H9 (cell line): ENCODE measurements around the gene EDIL3. TPM values are rescaled to one million over a fixed set of nuclear protein-coding genes. Genes with fewer than 3 reads are reported as not detected.

Experiments
- DNase-seq: peaks from one replicate; pipeline ENCODE4 v3.0.0-alpha.2; 2017
- H2AFZ ChIP-seq: one replicate; pipeline ENCODE4 v1.6.1; 2013; ENCODE audit warnings: mild to moderate bottlenecking, low read length, control low read depth, moderate library complexity
- H2AK5ac ChIP-seq: 2 replicates; pipeline ENCODE4 v1.6.1; 2013; ENCODE audit warnings: low read length, control low read depth, mixed read lengths; ENCODE audit not compliant: insufficient read length
- H2BK120ac ChIP-seq: one replicate; pipeline ENCODE4 v1.6.1; 2013; ENCODE audit warnings: low read depth, mild to moderate bottlenecking, low read length, control low read depth, inconsistent platforms; ENCODE audit not compliant: poor library complexity, severe bottlenecking
- H2BK12ac ChIP-seq: 2 replicates; pipeline ENCODE4 v1.6.1; 2013; ENCODE audit warnings: low read length, control low read depth, mixed read lengths, low read depth; ENCODE audit not compliant: insufficient read length
- H2BK15ac ChIP-seq: 2 replicates; pipeline ENCODE4 v1.6.1; 2013; ENCODE audit warnings: low read depth, low read length, control low read depth
- H2BK20ac ChIP-seq: one replicate; pipeline ENCODE4 v1.6.1; 2013; ENCODE audit warnings: low read depth, mild to moderate bottlenecking, low read length, control low read depth, inconsistent platforms; ENCODE audit not compliant: poor library complexity, severe bottlenecking
- H2BK5ac ChIP-seq: 2 replicates; pipeline ENCODE4 v1.6.1; 2013; ENCODE audit warnings: low read length, control low read depth, mixed read lengths; ENCODE audit not compliant: insufficient read length
- H3K14ac ChIP-seq: 2 replicates; pipeline ENCODE4 v1.6.1; 2013; ENCODE audit warnings: low read length, control low read depth; ENCODE audit not compliant: insufficient read depth
- H3K18ac ChIP-seq: 2 replicates; pipeline ENCODE4 v1.6.1; 2013; ENCODE audit warnings: low read depth, mild to moderate bottlenecking, mixed read lengths, low read length, control low read depth; ENCODE audit not compliant: insufficient read length
- H3K23ac ChIP-seq: 2 replicates; pipeline ENCODE4 v1.6.1; 2013; ENCODE audit warnings: low read length, control low read depth, mixed read lengths, low read depth; ENCODE audit not compliant: insufficient read length
- H3K23me2 ChIP-seq: 2 replicates; pipeline ENCODE4 v1.6.1; 2013; ENCODE audit warnings: low read depth, mild to moderate bottlenecking, mixed read lengths, low read length, control low read depth; ENCODE audit not compliant: insufficient read length, poor library complexity, severe bottlenecking
- H3K27ac ChIP-seq: 2 replicates; pipeline ENCODE4 v1.5.1; 2013; ENCODE audit warnings: low read length, control low read depth, mixed read lengths, low read depth; ENCODE audit not compliant: insufficient read length
- H3K27me3 ChIP-seq: 2 replicates; pipeline ENCODE4 v1.6.1; 2013; ENCODE audit warnings: low read length, control low read depth, inconsistent platforms; ENCODE audit not compliant: insufficient read depth
- H3K4ac ChIP-seq: 2 replicates; pipeline ENCODE4 v1.6.1; 2013; ENCODE audit warnings: low read depth, mild to moderate bottlenecking, control low read depth, inconsistent platforms, low read length, moderate library complexity
- H3K4me1 ChIP-seq: 2 replicates; pipeline ENCODE4 v1.6.1; 2013; ENCODE audit warnings: low read length, control low read depth, inconsistent platforms; ENCODE audit not compliant: insufficient read depth
- H3K4me2 ChIP-seq: 2 replicates; pipeline ENCODE4 v1.6.1; 2013; ENCODE audit warnings: low read length, control low read depth, mixed read lengths; ENCODE audit not compliant: insufficient read length, insufficient read depth
- H3K56ac ChIP-seq: 2 replicates; pipeline ENCODE4 v1.6.1; 2013; ENCODE audit warnings: low read depth, mild to moderate bottlenecking, mixed read lengths, low read length, control low read depth; ENCODE audit not compliant: insufficient read length
- H3K79me1 ChIP-seq: 2 replicates; pipeline ENCODE4 v1.6.1; 2013; ENCODE audit warnings: low read depth, mild to moderate bottlenecking, moderate library complexity, low read length, control low read depth, inconsistent platforms; ENCODE audit not compliant: insufficient read depth, poor library complexity, severe bottlenecking
- H3K79me2 ChIP-seq: 2 replicates; pipeline ENCODE4 v1.6.1; 2013; ENCODE audit warnings: low read length, control low read depth, inconsistent platforms; ENCODE audit not compliant: insufficient read depth
- H3K9ac ChIP-seq: 2 replicates; pipeline ENCODE4 v1.6.1; 2013; ENCODE audit warnings: low read length, control low read depth, mixed read lengths; ENCODE audit not compliant: insufficient read length; ENCODE audit errors: extremely low read depth
- H3K9me3 ChIP-seq: one replicate; pipeline ENCODE4 v1.6.1; 2013; ENCODE audit warnings: low read depth, low read length, inconsistent platforms; ENCODE audit not compliant: control insufficient read depth
- H3T11ph ChIP-seq: one replicate; pipeline ENCODE4 v1.6.1; 2013; ENCODE audit warnings: mild to moderate bottlenecking, low read length, control low read depth, inconsistent platforms
- H4K20me1 ChIP-seq: one replicate; pipeline ENCODE4 v1.6.1; 2013; ENCODE audit not compliant: control insufficient read depth, insufficient read length, insufficient read depth
- H4K5ac ChIP-seq: 2 replicates; pipeline ENCODE4 v1.6.1; 2013; ENCODE audit warnings: low read depth, mild to moderate bottlenecking, mixed read lengths, low read length, control low read depth; ENCODE audit not compliant: insufficient read length
- H4K8ac ChIP-seq: replicated peaks from 2 replicates; pipeline ENCODE4 v1.6.1; 2013; ENCODE audit warnings: low read length, control low read depth, mixed read lengths, low read depth; ENCODE audit not compliant: insufficient read length
- H4K91ac ChIP-seq: 2 replicates; pipeline ENCODE4 v1.6.1; 2013; ENCODE audit warnings: low read depth, mild to moderate bottlenecking, moderate library complexity, mixed read lengths, low read length, control low read depth; ENCODE audit not compliant: insufficient read length
- H3K27ac Mint-ChIP-seq, 3 experiments: 2 replicates in 2 of 3; 3 replicates in 1 of 3; pipeline ENCODE4 v1.8.0; 2020 to 2021; ENCODE audit warnings: mixed read lengths in 3 of 3, mild to moderate bottlenecking in 1 of 3, moderate library complexity in 1 of 3
- H3K27me3 Mint-ChIP-seq: 2 replicates; pipeline ENCODE4 v1.8.0; 2021; ENCODE audit warnings: low read depth, mild to moderate bottlenecking, moderate library complexity, mixed read lengths
- H3K36me3 Mint-ChIP-seq, 3 experiments: 2 replicates in 2 of 3; 3 replicates in 1 of 3; pipeline ENCODE4 v1.8.0; 2020 to 2021; ENCODE audit warnings: low read depth in 3 of 3, mixed read lengths in 3 of 3; ENCODE audit not compliant: insufficient read depth in 1 of 3
- H3K4me1 Mint-ChIP-seq, 2 experiments: 2 replicates each; pipeline ENCODE4 v1.8.0; 2020; ENCODE audit warnings: mixed read lengths in 2 of 2
- H3K4me3 Mint-ChIP-seq, 2 experiments: 2 replicates in 1 of 2; 3 replicates in 1 of 2; pipeline ENCODE4 v1.8.0; 2020 to 2021; ENCODE audit warnings: mild to moderate bottlenecking in 2 of 2, mixed read lengths in 2 of 2, moderate library complexity in 1 of 2
- H3K9me3 Mint-ChIP-seq, 2 experiments: 2 replicates in 1 of 2; 3 replicates in 1 of 2; pipeline ENCODE4 v1.8.0; 2020; ENCODE audit warnings: mild to moderate bottlenecking in 2 of 2, mixed read lengths in 2 of 2, moderate library complexity in 1 of 2
- CTCF ChIP-seq: fragments of 200-600 bp; sonication (generic); conservative IDR thresholded peaks from 3 replicates; pipeline ENCODE4 v1.8.0; 2021; ENCODE audit warnings: antibody characterized with exemption, mild to moderate bottlenecking
- WGBS: extraction: QIAGEN DNeasy Blood & Tissue Kit; methylation state at CpG from one replicate; pipeline ENCODE4 v1.1.7; 2013; ENCODE audit warnings: missing lambda C conversion rate, low lambda C conversion rate, mixed read lengths; ENCODE audit not compliant: insufficient read length; ENCODE audit errors: extremely low coverage; 5-methylcytosine and 5-hydroxymethylcytosine counted together
- total RNA-seq: library from RNA; stranded (reverse); gene quantifications from 2 replicates; pipeline ENCODE4 v1.2.1, GENCODE V29; 2021

Gene EDIL3
- total RNA-seq, 1 experiment from 2014 or later, result 61.9 TPM

- no peak overlapping the region for H2AFZ ChIP-seq
- H3K27ac Mint-ChIP-seq, result no peak overlapping the region
Observed at GRCh38 chr5:84290673-84291072, 94.0 kb downstream of the EDIL3 start.

More at GRCh38 chr5:84290673-84291072, 94.0 kb downstream of the EDIL3 start:
- no peak overlapping the region for H2BK20ac ChIP-seq
- H3K4ac ChIP-seq, result no peak overlapping the region
- no CpG with 5 or more reads among the region's 2 CpGs for WGBS
- no peaks in the 10 kb centered on the region for H3K79me1 ChIP-seq
- no peak overlapping the region for H3K56ac ChIP-seq
- Mint-ChIP-seq H3K36me3 (no peaks in the 10 kb centered on the region; a peak in 1 of 7 replicates), H3K9me3 (no peaks in the 10 kb centered on the region), H3K4me1 (peaks cover 17 to 25% of the 10 kb centered on the region in 2 experiments), H3K27me3 (no peaks in the 10 kb centered on the region), H3K4me3 (no peak overlapping the region)
- H3K27ac ChIP-seq, result no peak overlapping the region
- no peaks in the 10 kb centered on the region for H4K20me1 ChIP-seq
- DNase-seq, result no peak
- TF ChIP-seq CTCF, result no peak
- H3K27me3 ChIP-seq, result no peaks in the 10 kb centered on the region
- H2BK120ac ChIP-seq, result no peak overlapping the region
- no peak overlapping the region for H3T11ph ChIP-seq
- H3K79me2 ChIP-seq, result no peaks in the 10 kb centered on the region; the same call in 1 of the 2 replicates
- no peak overlapping the region for H3K23ac ChIP-seq
- no peak overlapping the region for H2BK15ac ChIP-seq
- H4K5ac ChIP-seq, result no peak overlapping the region
- no peaks in the 10 kb centered on the region for H3K9me3 ChIP-seq
- H3K4me2 ChIP-seq, result no peak overlapping the region
- H3K23me2 ChIP-seq, result no peaks in the 10 kb centered on the region
- H4K91ac ChIP-seq, result no peak overlapping the region
- no peak overlapping the region for H2AK5ac ChIP-seq
- H3K14ac ChIP-seq, result no peak overlapping the region
- no peak overlapping the region for H3K18ac ChIP-seq
- H3K9ac ChIP-seq, result no peak overlapping the region
- no peak overlapping the region for H2BK5ac ChIP-seq
- no peak overlapping the region for H2BK12ac ChIP-seq
- peaks cover 4% of the 10 kb centered on the region; the same call in 1 of the 2 replicates for H3K4me1 ChIP-seq
- H4K8ac ChIP-seq, result no peak overlapping the region
